ENCODE measurements around the gene ARHGAP23.
"Not testable (repeated sequence)": the region's sequence is repeated elsewhere in the genome, so short reads cannot be mapped to it uniquely, and the experiment has no call there.

Gene ARHGAP23

DNA sequence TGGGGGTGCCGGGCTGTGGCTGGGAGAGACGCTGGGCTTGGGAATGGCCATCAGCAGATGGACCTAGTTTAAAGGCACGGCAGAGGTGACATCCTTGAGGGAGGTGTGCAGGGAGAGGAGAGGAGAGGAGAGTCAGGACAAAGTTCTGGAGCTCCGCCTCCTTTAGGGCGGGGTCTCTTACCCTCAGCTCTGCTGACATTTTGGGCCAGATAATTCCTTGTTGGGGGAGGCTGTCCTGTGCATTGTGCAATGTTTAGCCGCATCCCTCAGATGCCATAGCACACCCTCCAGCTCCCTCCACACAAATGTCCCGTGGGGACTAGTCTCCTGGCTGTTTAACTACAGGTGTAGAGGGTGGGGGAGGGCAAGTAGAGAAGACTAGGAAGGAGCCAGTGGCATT is 48.3 kb downstream of the ARHGAP23 start:
- Histone ChIP-seq H3K4me2 (no peak overlapping the region), H3K79me2 (ENCODE audit: insufficient read depth, low read depth) (no peaks in the 10 kb centered on the region), H3K36me3 (ENCODE audit: insufficient read depth) (no peaks in the 10 kb centered on the region), H3K4me1 (ENCODE audit: low read depth, poor library complexity, severe bottlenecking) (no peaks in the 10 kb centered on the region), H3K27ac (no peak overlapping the region), H3K4me3 (IDR thresholded peaks at IDR 0.05; ENCODE audit: insufficient read depth, low read depth, low read length) (no peak overlapping the region), H3K9ac (no peak overlapping the region), H3K27me3 (ENCODE audit: insufficient read depth, low read depth) (no peaks in the 10 kb centered on the region), H2AFZ (ENCODE audit: low read depth) (no peak overlapping the region), H4K20me1 (ENCODE audit: insufficient read depth) (no peaks in the 10 kb centered on the region)
- TF ChIP-seq, protein P1, sequence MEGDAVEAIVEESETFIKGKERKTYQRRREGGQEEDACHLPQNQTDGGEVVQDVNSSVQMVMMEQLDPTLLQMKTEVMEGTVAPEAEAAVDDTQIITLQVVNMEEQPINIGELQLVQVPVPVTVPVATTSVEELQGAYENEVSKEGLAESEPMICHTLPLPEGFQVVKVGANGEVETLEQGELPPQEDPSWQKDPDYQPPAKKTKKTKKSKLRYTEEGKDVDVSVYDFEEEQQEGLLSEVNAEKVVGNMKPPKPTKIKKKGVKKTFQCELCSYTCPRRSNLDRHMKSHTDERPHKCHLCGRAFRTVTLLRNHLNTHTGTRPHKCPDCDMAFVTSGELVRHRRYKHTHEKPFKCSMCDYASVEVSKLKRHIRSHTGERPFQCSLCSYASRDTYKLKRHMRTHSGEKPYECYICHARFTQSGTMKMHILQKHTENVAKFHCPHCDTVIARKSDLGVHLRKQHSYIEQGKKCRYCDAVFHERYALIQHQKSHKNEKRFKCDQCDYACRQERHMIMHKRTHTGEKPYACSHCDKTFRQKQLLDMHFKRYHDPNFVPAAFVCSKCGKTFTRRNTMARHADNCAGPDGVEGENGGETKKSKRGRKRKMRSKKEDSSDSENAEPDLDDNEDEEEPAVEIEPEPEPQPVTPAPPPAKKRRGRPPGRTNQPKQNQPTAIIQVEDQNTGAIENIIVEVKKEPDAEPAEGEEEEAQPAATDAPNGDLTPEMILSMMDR (conservative IDR thresholded peaks at IDR 0.05; ENCODE audit: low read depth, low read length): no peak

DNA sequence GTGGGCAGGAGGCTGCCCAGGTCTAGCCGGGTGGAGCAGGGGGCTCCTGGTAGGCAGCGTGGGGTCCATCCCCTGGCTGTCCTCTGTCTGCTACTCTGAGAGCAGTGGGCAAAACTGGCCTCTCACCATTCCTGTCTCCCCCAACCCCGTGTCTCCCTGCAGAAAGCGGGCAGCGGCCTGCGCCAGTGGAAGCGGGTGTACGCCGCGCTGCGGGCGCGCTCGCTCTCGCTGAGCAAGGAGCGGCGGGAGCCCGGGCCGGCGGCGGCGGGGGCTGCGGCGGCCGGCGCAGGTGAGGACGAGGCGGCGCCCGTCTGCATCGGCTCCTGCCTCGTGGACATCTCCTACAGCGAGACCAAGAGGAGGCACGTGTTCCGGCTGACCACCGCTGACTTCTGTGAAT is 49.2 kb downstream of the ARHGAP23 start:
- H3K27ac ChIP-seq; H3K36me3 ChIP-seq (ENCODE audit: insufficient read depth); H3K9ac ChIP-seq; H3K4me2 ChIP-seq; H3K4me1 ChIP-seq (ENCODE audit: low read depth, poor library complexity, severe bottlenecking); H3K79me2 ChIP-seq (ENCODE audit: insufficient read depth, low read depth); H3K27me3 ChIP-seq (ENCODE audit: insufficient read depth, low read depth); H4K20me1 ChIP-seq (ENCODE audit: insufficient read depth); H2AFZ ChIP-seq (ENCODE audit: low read depth); H3K4me3 ChIP-seq (IDR thresholded peaks at IDR 0.05; ENCODE audit: insufficient read depth, low read depth, low read length): not testable (repeated sequence)

DNA sequence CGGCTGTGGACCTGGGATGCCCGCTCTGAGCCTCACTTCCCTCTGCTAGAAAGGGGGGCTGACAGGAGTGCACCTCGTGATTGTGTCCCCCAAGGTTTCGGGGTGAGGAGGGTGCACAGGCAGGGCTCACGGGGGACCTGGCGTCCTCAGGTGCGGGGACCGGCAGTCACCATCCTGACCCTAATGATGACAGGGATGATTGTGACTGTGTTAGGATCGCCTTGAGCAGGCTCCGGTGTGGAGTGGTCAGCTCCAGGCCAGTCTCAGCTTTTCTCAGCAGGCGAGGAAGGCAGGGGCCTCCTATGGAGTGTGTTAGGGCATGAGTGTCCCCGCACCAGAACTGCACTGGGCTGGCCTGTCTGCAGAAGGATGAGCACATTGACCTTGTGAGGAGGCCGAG is 49.7 kb downstream of the ARHGAP23 start:
- H3K36me3 ChIP-seq (ENCODE audit: insufficient read depth); H3K4me3 ChIP-seq (IDR thresholded peaks at IDR 0.05; ENCODE audit: insufficient read depth, low read depth, low read length); H3K27me3 ChIP-seq (ENCODE audit: insufficient read depth, low read depth); H3K4me2 ChIP-seq; H2AFZ ChIP-seq (ENCODE audit: low read depth); H3K27ac ChIP-seq; H3K4me1 ChIP-seq (ENCODE audit: low read depth, poor library complexity, severe bottlenecking); H3K79me2 ChIP-seq (ENCODE audit: insufficient read depth, low read depth); H3K9ac ChIP-seq; H4K20me1 ChIP-seq (ENCODE audit: insufficient read depth): not testable (repeated sequence)

DNA sequence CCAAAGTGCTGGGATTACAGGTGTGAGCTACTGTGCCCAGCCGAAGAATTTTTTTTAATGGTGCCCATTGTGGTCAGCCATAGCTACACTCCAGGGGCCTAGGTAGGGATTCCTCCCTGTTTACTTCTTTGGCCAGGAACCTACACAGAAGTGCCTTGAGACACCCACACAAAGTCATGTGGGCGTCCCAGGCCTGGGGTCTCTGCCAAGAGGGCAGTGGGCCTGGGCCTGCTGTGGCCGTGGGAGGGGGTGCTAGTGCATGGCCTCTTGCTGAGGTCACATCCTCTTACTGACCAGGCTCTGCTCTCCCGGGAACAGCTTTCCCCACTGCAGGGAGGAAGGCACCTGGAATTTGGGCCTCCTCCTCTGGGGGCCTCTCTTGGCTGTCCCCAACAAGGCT is 50.4 kb downstream of the ARHGAP23 start:
- not testable (repeated sequence) for H3K9ac ChIP-seq; H3K4me3 ChIP-seq (IDR thresholded peaks at IDR 0.05; ENCODE audit: insufficient read depth, low read depth, low read length); H3K4me2 ChIP-seq; H3K4me1 ChIP-seq (ENCODE audit: low read depth, poor library complexity, severe bottlenecking); H2AFZ ChIP-seq (ENCODE audit: low read depth); H4K20me1 ChIP-seq (ENCODE audit: insufficient read depth); H3K36me3 ChIP-seq (ENCODE audit: insufficient read depth); H3K79me2 ChIP-seq (ENCODE audit: insufficient read depth, low read depth); H3K27ac ChIP-seq; H3K27me3 ChIP-seq (ENCODE audit: insufficient read depth, low read depth)

DNA sequence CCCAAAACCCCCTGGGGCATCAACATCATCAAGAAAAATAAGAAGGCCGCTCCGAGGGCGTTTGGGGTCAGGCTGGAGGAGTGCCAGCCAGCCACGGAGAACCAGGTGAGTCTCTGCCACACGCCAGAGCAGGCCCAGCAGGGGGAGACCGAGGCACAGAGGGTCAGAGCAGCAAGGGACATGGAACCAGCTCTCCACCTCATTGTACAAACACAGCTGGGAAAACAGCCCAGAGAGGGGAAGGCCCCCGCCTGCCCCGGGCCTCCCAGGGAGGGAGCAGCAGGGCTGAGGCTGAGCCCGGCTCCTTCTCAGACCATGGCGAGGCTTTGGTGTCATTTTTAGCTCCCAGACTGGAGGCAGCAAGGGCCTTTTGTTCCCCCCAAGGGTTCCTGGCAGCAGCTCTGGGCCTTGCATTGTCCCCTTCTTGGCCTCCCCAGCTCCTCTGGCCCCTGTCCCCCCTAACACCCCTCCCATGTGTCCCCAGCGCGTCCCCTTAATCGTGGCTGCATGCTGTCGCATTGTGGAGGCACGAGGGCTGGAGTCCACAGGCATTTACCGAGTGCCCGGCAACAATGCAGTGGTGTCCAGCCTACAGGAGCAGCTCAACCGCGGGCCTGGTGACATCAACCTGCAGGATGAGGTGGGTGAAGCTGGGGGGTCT is 53.9 kb downstream of the ARHGAP23 start:
- H3K36me3 ChIP-seq (ENCODE audit: insufficient read depth); H3K4me1 ChIP-seq (ENCODE audit: low read depth, poor library complexity, severe bottlenecking); H2AFZ ChIP-seq (ENCODE audit: low read depth); H3K4me3 ChIP-seq (IDR thresholded peaks at IDR 0.05; ENCODE audit: insufficient read depth, low read depth, low read length); H3K9ac ChIP-seq; H3K4me2 ChIP-seq; H3K79me2 ChIP-seq (ENCODE audit: insufficient read depth, low read depth); H3K27ac ChIP-seq; H3K27me3 ChIP-seq (ENCODE audit: insufficient read depth, low read depth); H4K20me1 ChIP-seq (ENCODE audit: insufficient read depth): not testable (repeated sequence)

DNA sequence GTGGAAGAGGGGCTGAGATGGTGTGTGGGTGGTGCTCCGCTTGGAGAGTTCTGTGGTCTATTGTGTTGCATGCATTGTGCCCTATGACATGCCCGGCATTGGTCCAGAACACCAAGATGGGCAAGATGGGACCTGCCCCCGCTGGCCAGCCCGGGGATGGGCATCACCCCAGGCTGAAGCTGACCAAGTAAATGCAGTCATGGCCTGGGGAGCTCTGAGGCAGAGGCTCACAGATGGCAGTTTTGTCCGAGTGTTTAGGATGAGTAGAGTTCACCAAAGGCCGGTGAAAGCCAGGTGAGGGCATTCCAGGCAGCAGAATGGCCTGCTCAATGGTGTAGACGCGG is 54.4 kb downstream of the ARHGAP23 start:
- H3K27me3 ChIP-seq (ENCODE audit: insufficient read depth, low read depth); H2AFZ ChIP-seq (ENCODE audit: low read depth); H3K9ac ChIP-seq; H3K79me2 ChIP-seq (ENCODE audit: insufficient read depth, low read depth); H4K20me1 ChIP-seq (ENCODE audit: insufficient read depth); H3K4me1 ChIP-seq (ENCODE audit: low read depth, poor library complexity, severe bottlenecking); H3K36me3 ChIP-seq (ENCODE audit: insufficient read depth); H3K4me2 ChIP-seq; H3K27ac ChIP-seq; H3K4me3 ChIP-seq (IDR thresholded peaks at IDR 0.05; ENCODE audit: insufficient read depth, low read depth, low read length): not testable (repeated sequence)
